Ishikawa (cell line): ENCODE results near the gene CD300LD.

Experiments
- CEBPB ChIP-seq: IDR thresholded peaks from 2 replicates; pipeline ENCODE4 v1.6.1; 2012
- MAX ChIP-seq: IDR thresholded peaks from 2 replicates; pipeline ENCODE4 v1.6.1; 2012
- RAD21 ChIP-seq: IDR thresholded peaks from 2 replicates; pipeline ENCODE4 v1.6.1; 2012; ENCODE audit warnings: low read depth
- REST ChIP-seq: IDR thresholded peaks from 2 replicates; pipeline ENCODE4 v1.6.1; 2012; ENCODE audit warnings: low read depth, mild to moderate bottlenecking
- USF1 ChIP-seq: IDR thresholded peaks from 2 replicates; pipeline ENCODE4 v1.6.1; 2012
- YY1 ChIP-seq: IDR thresholded peaks from 2 replicates; pipeline ENCODE4 v1.6.1; 2012; ENCODE audit warnings: low read depth

GRCh38 chr17:74571621-74572270 is 20.3 kb downstream of the CD300LD start:
- TF ChIP-seq YY1 (no peak), MAX (no peak), USF1 (no peak), REST (no peak), CEBPB (no peak), RAD21 (no peak)
